Body of pancreas (tissue), 4 donors: ENCODE results near the gene CACYBP.

Experiments
- POLR2A ChIP-seq, 3 donors: fragments of 450-650 bp; IDR thresholded peaks; one replicate each; pipeline ENCODE4 v1.6.1; 2016; ENCODE audit warnings: antibody characterized with exemption in 3 of 3, mild to moderate bottlenecking in 2 of 3
- TF ChIP-seq, protein P1 (sequence below), 7 experiments: fragments of 450-650 bp in 4 of 7; fragments of 200-600 bp in 3 of 7; sonication (generic) in 3 of 7; IDR thresholded peaks; one replicate each; pipeline ENCODE4 v1.5.1; 2016 to 2019; ENCODE audit warnings: antibody characterized with exemption in 7 of 7

- TF ChIP-seq POLR2A (IDR thresholded peaks at IDR 0.05) = no peak
- TF ChIP-seq, protein P1, sequence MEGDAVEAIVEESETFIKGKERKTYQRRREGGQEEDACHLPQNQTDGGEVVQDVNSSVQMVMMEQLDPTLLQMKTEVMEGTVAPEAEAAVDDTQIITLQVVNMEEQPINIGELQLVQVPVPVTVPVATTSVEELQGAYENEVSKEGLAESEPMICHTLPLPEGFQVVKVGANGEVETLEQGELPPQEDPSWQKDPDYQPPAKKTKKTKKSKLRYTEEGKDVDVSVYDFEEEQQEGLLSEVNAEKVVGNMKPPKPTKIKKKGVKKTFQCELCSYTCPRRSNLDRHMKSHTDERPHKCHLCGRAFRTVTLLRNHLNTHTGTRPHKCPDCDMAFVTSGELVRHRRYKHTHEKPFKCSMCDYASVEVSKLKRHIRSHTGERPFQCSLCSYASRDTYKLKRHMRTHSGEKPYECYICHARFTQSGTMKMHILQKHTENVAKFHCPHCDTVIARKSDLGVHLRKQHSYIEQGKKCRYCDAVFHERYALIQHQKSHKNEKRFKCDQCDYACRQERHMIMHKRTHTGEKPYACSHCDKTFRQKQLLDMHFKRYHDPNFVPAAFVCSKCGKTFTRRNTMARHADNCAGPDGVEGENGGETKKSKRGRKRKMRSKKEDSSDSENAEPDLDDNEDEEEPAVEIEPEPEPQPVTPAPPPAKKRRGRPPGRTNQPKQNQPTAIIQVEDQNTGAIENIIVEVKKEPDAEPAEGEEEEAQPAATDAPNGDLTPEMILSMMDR (IDR thresholded peaks at IDR 0.05) = no peak
Measured at GRCh38 chr1:175040324-175040879, 40.7 kb downstream of the CACYBP start.
